ENCODE results near the gene SLC12A5.

SLC12A5 gene

GRCh38 chr20:46081074-46081473 is 52.1 kb downstream of the SLC12A5 start:
- Histone ChIP-seq H3K4me2 (ENCODE audit: low read length) (no peak overlapping the region), H2BK120ac (ENCODE audit: low read depth, low read length) (no peak overlapping the region), H3K36me3 (ENCODE audit: control insufficient read depth, insufficient read depth, low read length) (peaks cover 1% of the 10 kb centered on the region), H3K4ac (ENCODE audit: low read depth, low read length) (no peak overlapping the region), H3K4me1 (ENCODE audit: control insufficient read depth, low read depth, low read length) (no peaks in the 10 kb centered on the region), H2AK5ac (ENCODE audit: low read length) (no peak overlapping the region), H3K9ac (ENCODE audit: low read length) (no peak overlapping the region), H2BK15ac (replicated peaks; ENCODE audit: low read depth) (no peak overlapping the region), H4K5ac (ENCODE audit: low read length) (no peak overlapping the region), H4K8ac (ENCODE audit: low read depth, low read length) (no peak overlapping the region), H2BK5ac (ENCODE audit: low read length) (no peak overlapping the region), H3K56ac (ENCODE audit: low read length) (no peak overlapping the region), H3K27ac (ENCODE audit: low read depth, low read length) (no peak overlapping the region), H3K27me3 (ENCODE audit: insufficient read depth, low read length, poor library complexity) (no peaks in the 10 kb centered on the region), H3K18ac (ENCODE audit: low read length) (no peak overlapping the region), H3K4me3 (ENCODE audit: low read length) (no peak overlapping the region), H3K79me2 (ENCODE audit: control insufficient read depth, insufficient read depth, low read length) (peaks cover 38% of the 10 kb centered on the region), H3K79me1 (ENCODE audit: low read length) (peaks cover 12% of the 10 kb centered on the region), H3K23ac (ENCODE audit: low read length) (no peak overlapping the region)
- DNase-seq: no peak
- WGBS (ENCODE audit: extremely low coverage, insufficient coverage, low lambda C conversion rate): no CpG with 5 or more reads among the region's 1 CpG

GRCh38 chr20:46083101-46083500 is 54.1 kb downstream of the SLC12A5 start:
- WGBS (ENCODE audit: extremely low coverage, insufficient coverage, low lambda C conversion rate): no CpG with 5 or more reads among the region's 6 CpGs
- H3K18ac ChIP-seq (ENCODE audit: low read length): no peak overlapping the region
- no peak overlapping the region for H3K23ac ChIP-seq (ENCODE audit: low read length)
- no peak overlapping the region for H3K4me3 ChIP-seq (ENCODE audit: low read length)
- no peak overlapping the region for H2BK120ac ChIP-seq (ENCODE audit: low read depth, low read length)
- peaks cover 51% of the 10 kb centered on the region for H3K79me2 ChIP-seq (ENCODE audit: control insufficient read depth, insufficient read depth, low read length)
- no peak overlapping the region for H2BK15ac ChIP-seq (replicated peaks; ENCODE audit: low read depth)
- no peak overlapping the region for H2BK5ac ChIP-seq (ENCODE audit: low read length)
- H4K5ac ChIP-seq (ENCODE audit: low read length): no peak overlapping the region
- peaks cover 1% of the 10 kb centered on the region for H3K36me3 ChIP-seq (ENCODE audit: control insufficient read depth, insufficient read depth, low read length)
- H3K4ac ChIP-seq (ENCODE audit: low read depth, low read length): no peak overlapping the region
- no peaks in the 10 kb centered on the region for H3K27me3 ChIP-seq (ENCODE audit: insufficient read depth, low read length, poor library complexity)
- peaks cover 10% of the 10 kb centered on the region for H3K79me1 ChIP-seq (ENCODE audit: low read length)
- no peak overlapping the region for H3K4me2 ChIP-seq (ENCODE audit: low read length)
- no peak overlapping the region for H3K9ac ChIP-seq (ENCODE audit: low read length)
- no peak overlapping the region for H3K56ac ChIP-seq (ENCODE audit: low read length)
- H4K8ac ChIP-seq (ENCODE audit: low read depth, low read length): no peak overlapping the region
- DNase-seq: no peak
- no peak overlapping the region for H3K27ac ChIP-seq (ENCODE audit: low read depth, low read length)
- H2AK5ac ChIP-seq (ENCODE audit: low read length): no peak overlapping the region
- peaks cover 1% of the 10 kb centered on the region for H3K4me1 ChIP-seq (ENCODE audit: control insufficient read depth, low read depth, low read length)

- no peak for DNase-seq
- Histone ChIP-seq H2BK120ac (ENCODE audit: low read depth, low read length) (no peak overlapping the region), H2AK5ac (ENCODE audit: low read length) (no peak overlapping the region), H3K27ac (ENCODE audit: low read depth, low read length) (no peak overlapping the region), H3K36me3 (ENCODE audit: control insufficient read depth, insufficient read depth, low read length) (no peaks in the 10 kb centered on the region), H3K23ac (ENCODE audit: low read length) (no peak overlapping the region), H3K4me1 (ENCODE audit: control insufficient read depth, low read depth, low read length) (peaks cover 6% of the 10 kb centered on the region), H3K18ac (ENCODE audit: low read length) (no peak overlapping the region), H2BK5ac (ENCODE audit: low read length) (no peak overlapping the region), H4K5ac (ENCODE audit: low read length) (no peak overlapping the region), H3K4me2 (ENCODE audit: low read length) (no peak overlapping the region), H3K4me3 (ENCODE audit: low read length) (no peak overlapping the region), H3K79me1 (ENCODE audit: low read length) (peaks cover 11% of the 10 kb centered on the region), H3K4ac (ENCODE audit: low read depth, low read length) (no peak overlapping the region), H3K27me3 (ENCODE audit: insufficient read depth, low read length, poor library complexity) (no peaks in the 10 kb centered on the region), H3K79me2 (ENCODE audit: control insufficient read depth, insufficient read depth, low read length) (peaks cover 54% of the 10 kb centered on the region), H2BK15ac (replicated peaks; ENCODE audit: low read depth) (no peak overlapping the region), H3K9ac (ENCODE audit: low read length) (no peak overlapping the region), H4K8ac (ENCODE audit: low read depth, low read length) (no peak overlapping the region), H3K56ac (ENCODE audit: low read length) (no peak overlapping the region)
- no CpG with 5 or more reads among the region's 1 CpG for WGBS (ENCODE audit: extremely low coverage, insufficient coverage, low lambda C conversion rate)
Observed at GRCh38 chr20:46083531-46084061, 54.6 kb downstream of the SLC12A5 start.

GRCh38 chr20:46084805-46085178 is 55.8 kb downstream of the SLC12A5 start:
- no peak overlapping the region for H3K27ac ChIP-seq (ENCODE audit: low read depth, low read length)
- no peak overlapping the region for H3K4me3 ChIP-seq (ENCODE audit: low read length)

GRCh38 chr20:46085179-46085851 is 56.3 kb downstream of the SLC12A5 start:
- H2BK15ac ChIP-seq (replicated peaks; ENCODE audit: low read depth): no peak overlapping the region
- H3K4me3 ChIP-seq (ENCODE audit: low read length): no peak overlapping the region
- no peak overlapping the region for H2AK5ac ChIP-seq (ENCODE audit: low read length)
- H3K4me1 ChIP-seq (ENCODE audit: control insufficient read depth, low read depth, low read length): peaks cover 7% of the 10 kb centered on the region
- H3K4ac ChIP-seq (ENCODE audit: low read depth, low read length): no peak overlapping the region
- no peak overlapping the region for H4K8ac ChIP-seq (ENCODE audit: low read depth, low read length)
- no peak overlapping the region for H3K4me2 ChIP-seq (ENCODE audit: low read length)
- H3K27me3 ChIP-seq (ENCODE audit: insufficient read depth, low read length, poor library complexity): no peaks in the 10 kb centered on the region
- H2BK5ac ChIP-seq (ENCODE audit: low read length): no peak overlapping the region
- no peak overlapping the region for H3K23ac ChIP-seq (ENCODE audit: low read length)
- no peak overlapping the region for H4K5ac ChIP-seq (ENCODE audit: low read length)
- peaks cover 59% of the 10 kb centered on the region for H3K79me2 ChIP-seq (ENCODE audit: control insufficient read depth, insufficient read depth, low read length)
- H3K9ac ChIP-seq (ENCODE audit: low read length): no peak overlapping the region
- no peaks in the 10 kb centered on the region for H3K36me3 ChIP-seq (ENCODE audit: control insufficient read depth, insufficient read depth, low read length)
- WGBS (ENCODE audit: extremely low coverage, insufficient coverage, low lambda C conversion rate): no CpG with 5 or more reads among the region's 4 CpGs
- no peak overlapping the region for H3K56ac ChIP-seq (ENCODE audit: low read length)
- H3K79me1 ChIP-seq (ENCODE audit: low read length): peaks cover 10% of the 10 kb centered on the region
- peak; percentile 30 for DNase-seq
- H3K18ac ChIP-seq (ENCODE audit: low read length): no peak overlapping the region
- no peak overlapping the region for H2BK120ac ChIP-seq (ENCODE audit: low read depth, low read length)
- no peak overlapping the region for H3K27ac ChIP-seq (ENCODE audit: low read depth, low read length)

More at GRCh38 chr20:46084805-46085178, 55.8 kb downstream of the SLC12A5 start:
- H4K5ac ChIP-seq (ENCODE audit: low read length): no peak overlapping the region
- H4K8ac ChIP-seq (ENCODE audit: low read depth, low read length): no peak overlapping the region
- no CpG with 5 or more reads among the region's 3 CpGs for WGBS (ENCODE audit: extremely low coverage, insufficient coverage, low lambda C conversion rate)
- no peak overlapping the region for H2BK5ac ChIP-seq (ENCODE audit: low read length)
- H3K36me3 ChIP-seq (ENCODE audit: control insufficient read depth, insufficient read depth, low read length): no peaks in the 10 kb centered on the region
- H3K23ac ChIP-seq (ENCODE audit: low read length): no peak overlapping the region
- peaks cover 7% of the 10 kb centered on the region for H3K4me1 ChIP-seq (ENCODE audit: control insufficient read depth, low read depth, low read length)
- H2AK5ac ChIP-seq (ENCODE audit: low read length): no peak overlapping the region
- no peak overlapping the region for H3K18ac ChIP-seq (ENCODE audit: low read length)
- H2BK15ac ChIP-seq (replicated peaks; ENCODE audit: low read depth): no peak overlapping the region
- no peaks in the 10 kb centered on the region for H3K27me3 ChIP-seq (ENCODE audit: insufficient read depth, low read length, poor library complexity)
- no peak overlapping the region for H2BK120ac ChIP-seq (ENCODE audit: low read depth, low read length)
- no peak for DNase-seq
- no peak overlapping the region for H3K56ac ChIP-seq (ENCODE audit: low read length)
- H3K9ac ChIP-seq (ENCODE audit: low read length): no peak overlapping the region
- no peak overlapping the region for H3K4me2 ChIP-seq (ENCODE audit: low read length)
- no peak overlapping the region for H3K4ac ChIP-seq (ENCODE audit: low read depth, low read length)
- peaks cover 59% of the 10 kb centered on the region for H3K79me2 ChIP-seq (ENCODE audit: control insufficient read depth, insufficient read depth, low read length)
- peaks cover 10% of the 10 kb centered on the region for H3K79me1 ChIP-seq (ENCODE audit: low read length)

- no peak for DNase-seq
- Histone ChIP-seq H3K79me2 (ENCODE audit: control insufficient read depth, insufficient read depth, low read length) (peaks cover 59% of the 10 kb centered on the region), H2BK5ac (ENCODE audit: low read length) (no peak overlapping the region), H3K27me3 (ENCODE audit: insufficient read depth, low read length, poor library complexity) (no peaks in the 10 kb centered on the region), H3K36me3 (ENCODE audit: control insufficient read depth, insufficient read depth, low read length) (no peaks in the 10 kb centered on the region), H2BK120ac (ENCODE audit: low read depth, low read length) (no peak overlapping the region), H3K23ac (ENCODE audit: low read length) (no peak overlapping the region), H2BK15ac (replicated peaks; ENCODE audit: low read depth) (no peak overlapping the region), H4K5ac (ENCODE audit: low read length) (no peak overlapping the region), H3K9ac (ENCODE audit: low read length) (no peak overlapping the region), H2AK5ac (ENCODE audit: low read length) (no peak overlapping the region), H4K8ac (ENCODE audit: low read depth, low read length) (no peak overlapping the region), H3K56ac (ENCODE audit: low read length) (no peak overlapping the region), H3K4ac (ENCODE audit: low read depth, low read length) (no peak overlapping the region), H3K27ac (ENCODE audit: low read depth, low read length) (no peak overlapping the region), H3K4me2 (ENCODE audit: low read length) (no peak overlapping the region), H3K4me1 (ENCODE audit: control insufficient read depth, low read depth, low read length) (peaks cover 7% of the 10 kb centered on the region), H3K18ac (ENCODE audit: low read length) (no peak overlapping the region), H3K4me3 (ENCODE audit: low read length) (no peak overlapping the region), H3K79me1 (ENCODE audit: low read length) (peaks cover 10% of the 10 kb centered on the region)
- no CpG with 5 or more reads among the region's 8 CpGs for WGBS (ENCODE audit: extremely low coverage, insufficient coverage, low lambda C conversion rate)
Observed at GRCh38 chr20:46087161-46087560, 58.1 kb downstream of the SLC12A5 start.

Measured in mesendoderm (in vitro differentiated cells).